ENCODE measurements around the gene SPP1. TPM values are rescaled to one million over a fixed set of nuclear protein-coding genes. Genes with fewer than 3 reads are reported as not detected.

Gene SPP1
- total RNA-seq: 10 to 100 TPM in 1 of 3 donors, 1 to 10 TPM in 2; 1.4 to 27.6 (median 3.0) TPM
- long read RNA-seq, donor 1, transcript SPP1-203 (7 exons, 1,473 nt): major isoform, 17 of 22 reads
- long read RNA-seq, donor 1, partial matches to known transcripts: 0 of 22 reads
- long read RNA-seq, donor 1, other reads (novel, unspliced or antisense): 0 of 22 reads
- long read RNA-seq, donor 2, partial matches to known transcripts: 0 of 1 reads
- long read RNA-seq, donor 2, other reads (novel, unspliced or antisense): 0 of 1 reads

DNA sequence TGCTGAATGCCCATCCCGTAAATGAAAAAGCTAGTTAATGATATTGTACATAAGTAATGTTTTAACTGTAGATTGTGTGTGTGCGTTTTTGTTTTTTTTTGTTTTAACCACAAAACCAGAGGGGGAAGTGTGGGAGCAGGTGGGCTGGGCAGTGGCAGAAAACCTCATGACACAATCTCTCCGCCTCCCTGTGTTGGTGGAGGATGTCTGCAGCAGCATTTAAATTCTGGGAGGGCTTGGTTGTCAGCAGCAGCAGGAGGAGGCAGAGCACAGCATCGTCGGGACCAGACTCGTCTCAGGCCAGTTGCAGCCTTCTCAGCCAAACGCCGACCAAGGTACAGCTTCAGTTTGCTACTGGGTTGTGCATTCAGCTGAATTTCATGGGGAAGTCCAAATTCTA is at the start of gene SPP1:
SPP1 (plus strand) TSS at position 249 of the 400 bp plus-strand sequence. CDS start 1,182 bp downstream, outside the sequence.
- H3K9me3 ChIP-seq: no peaks in the 10 kb centered on the region
- TF ChIP-seq, protein P1, sequence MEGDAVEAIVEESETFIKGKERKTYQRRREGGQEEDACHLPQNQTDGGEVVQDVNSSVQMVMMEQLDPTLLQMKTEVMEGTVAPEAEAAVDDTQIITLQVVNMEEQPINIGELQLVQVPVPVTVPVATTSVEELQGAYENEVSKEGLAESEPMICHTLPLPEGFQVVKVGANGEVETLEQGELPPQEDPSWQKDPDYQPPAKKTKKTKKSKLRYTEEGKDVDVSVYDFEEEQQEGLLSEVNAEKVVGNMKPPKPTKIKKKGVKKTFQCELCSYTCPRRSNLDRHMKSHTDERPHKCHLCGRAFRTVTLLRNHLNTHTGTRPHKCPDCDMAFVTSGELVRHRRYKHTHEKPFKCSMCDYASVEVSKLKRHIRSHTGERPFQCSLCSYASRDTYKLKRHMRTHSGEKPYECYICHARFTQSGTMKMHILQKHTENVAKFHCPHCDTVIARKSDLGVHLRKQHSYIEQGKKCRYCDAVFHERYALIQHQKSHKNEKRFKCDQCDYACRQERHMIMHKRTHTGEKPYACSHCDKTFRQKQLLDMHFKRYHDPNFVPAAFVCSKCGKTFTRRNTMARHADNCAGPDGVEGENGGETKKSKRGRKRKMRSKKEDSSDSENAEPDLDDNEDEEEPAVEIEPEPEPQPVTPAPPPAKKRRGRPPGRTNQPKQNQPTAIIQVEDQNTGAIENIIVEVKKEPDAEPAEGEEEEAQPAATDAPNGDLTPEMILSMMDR (IDR thresholded peaks at IDR 0.05): no peak
- no peak within 1 kb of the TSS for H3K4me3 ChIP-seq
- H3K36me3 ChIP-seq (ENCODE audit: low read depth): no peaks in the 10 kb centered on the region
- ATAC-seq (no peak), DNase-seq (no peak)
- intact Hi-C loops (cut with DNase I, micrococcal nuclease): loop anchor here in 1 of 2 donors (10.0 kb wide), 1 partner anchor 121 kb away; no protein-coding TSS in a partner anchor
- no peaks in the 10 kb centered on the region for H3K4me1 ChIP-seq (ENCODE audit: low read depth)

DNA sequence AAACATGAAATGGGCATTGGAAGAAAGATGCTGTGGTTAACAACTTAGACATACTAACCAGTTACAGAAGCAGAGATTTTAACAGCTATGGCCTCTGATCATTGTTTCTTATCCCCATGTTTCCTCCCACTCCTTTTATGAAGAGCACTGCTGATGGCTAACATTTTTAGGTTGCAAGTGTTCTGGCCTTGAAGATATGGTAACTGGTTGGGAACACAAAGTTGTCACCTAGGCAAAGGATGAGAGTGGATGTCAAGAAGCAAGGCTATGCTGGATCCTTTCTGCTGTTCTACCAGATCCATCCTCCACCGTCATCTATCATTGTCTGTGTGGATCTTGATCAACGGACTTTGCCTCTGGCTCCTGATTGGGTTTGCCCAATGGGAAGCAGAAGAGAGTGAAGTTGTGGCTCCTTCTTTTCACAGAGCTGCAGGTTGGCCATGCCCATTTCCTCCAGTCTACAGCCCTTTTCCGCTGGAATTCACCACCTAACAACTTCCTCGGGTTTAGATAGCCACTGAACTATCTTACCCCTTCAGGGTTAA is 48.9 kb upstream of the SPP1 start:
- Histone ChIP-seq H3K4me1 (ENCODE audit: low read depth) (no peaks in the 10 kb centered on the region), H3K4me3 (no peak overlapping the region), H3K9me3 (no peaks in the 10 kb centered on the region), H3K36me3 (ENCODE audit: low read depth) (no peaks in the 10 kb centered on the region)
- DNase-seq: no peak
- intact Hi-C loops (cut with DNase I, micrococcal nuclease): no loop called here
- TF ChIP-seq, protein P1 (IDR thresholded peaks at IDR 0.05): no peak
- ATAC-seq: no peak

DNA sequence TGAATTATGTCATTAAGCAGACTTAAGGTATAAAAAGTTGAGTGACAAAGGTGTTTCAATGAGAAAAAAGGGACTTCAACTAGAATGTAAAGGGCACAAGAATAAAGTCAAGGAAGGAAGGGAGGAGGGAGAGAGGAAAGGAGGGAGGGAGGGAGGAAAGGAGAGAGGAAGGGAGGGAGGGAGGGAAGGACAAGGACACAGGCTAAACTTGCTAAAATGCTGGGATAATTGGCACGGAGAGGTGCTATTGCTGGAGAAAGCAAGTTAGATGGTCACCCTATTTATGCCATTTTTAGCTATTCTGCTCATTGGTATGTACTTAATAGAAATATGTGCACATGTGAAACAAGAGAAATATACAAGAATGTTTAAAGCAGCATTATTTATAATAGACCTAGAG is 44.9 kb upstream of the SPP1 start:
- no peak for ATAC-seq
- TF ChIP-seq, protein P1 (IDR thresholded peaks at IDR 0.05): no peak
- intact Hi-C loops (cut with DNase I, micrococcal nuclease): no loop called here
- Histone ChIP-seq H3K9me3 (no peaks in the 10 kb centered on the region), H3K4me3 (no peak overlapping the region), H3K36me3 (ENCODE audit: low read depth) (no peaks in the 10 kb centered on the region), H3K4me1 (ENCODE audit: low read depth) (no peaks in the 10 kb centered on the region)
- DNase-seq: no peak

DNA sequence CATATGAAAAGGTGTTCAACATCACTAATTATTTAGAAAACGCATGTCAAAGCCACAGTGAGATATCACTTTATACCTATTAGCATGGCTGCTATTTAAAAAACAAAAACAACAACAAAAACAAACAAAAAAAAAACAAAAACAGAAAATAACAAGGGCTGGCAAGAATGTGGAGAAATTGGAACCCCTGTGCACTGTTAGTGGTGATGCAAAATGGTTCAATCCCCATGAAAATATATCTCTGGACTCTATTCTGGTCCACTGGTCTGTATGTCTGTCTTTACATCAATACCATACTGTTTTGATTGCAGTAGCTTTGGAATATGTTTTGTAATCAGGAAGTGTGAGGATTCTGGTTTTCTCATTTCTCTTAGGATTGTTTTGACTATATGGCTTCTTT is 43.6 kb upstream of the SPP1 start:
- Histone ChIP-seq H3K9me3 (no peaks in the 10 kb centered on the region), H3K4me3 (no peak overlapping the region), H3K36me3 (ENCODE audit: low read depth) (no peaks in the 10 kb centered on the region), H3K4me1 (ENCODE audit: low read depth) (no peaks in the 10 kb centered on the region)
- ATAC-seq (no peak), DNase-seq (no peak)
- TF ChIP-seq, protein P1 (IDR thresholded peaks at IDR 0.05): no peak
- intact Hi-C loops (cut with DNase I, micrococcal nuclease): no loop called here

DNA sequence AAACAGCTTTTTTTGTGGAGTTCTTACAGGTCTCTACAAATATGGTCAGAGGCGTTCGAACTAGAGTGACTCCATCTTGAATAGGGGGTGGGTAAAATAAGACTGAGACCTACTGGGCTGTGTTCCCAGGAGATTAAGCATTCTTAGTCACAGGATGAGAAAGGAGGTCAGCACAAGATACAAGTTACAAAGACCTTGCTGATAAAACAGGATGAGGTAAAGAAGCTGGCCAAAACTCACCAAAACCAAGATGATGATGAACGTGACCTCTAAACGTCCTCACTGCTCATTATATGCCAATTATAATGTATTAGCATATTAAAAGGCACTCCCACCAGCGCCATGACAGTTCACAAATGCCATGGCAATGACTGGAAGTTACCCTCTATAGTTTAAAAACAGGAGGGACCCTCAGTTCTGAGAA is 42.8 kb upstream of the SPP1 start:
- Histone ChIP-seq H3K36me3 (ENCODE audit: low read depth) (no peaks in the 10 kb centered on the region), H3K4me3 (no peak overlapping the region), H3K9me3 (no peaks in the 10 kb centered on the region), H3K4me1 (ENCODE audit: low read depth) (no peaks in the 10 kb centered on the region)
- TF ChIP-seq, protein P1 (IDR thresholded peaks at IDR 0.05): no peak
- intact Hi-C loops (cut with DNase I, micrococcal nuclease): no loop called here
- ATAC-seq (no peak), DNase-seq (no peak)
